Liver (tissue), 3 donors: Measurements from ENCODE around the gene AKT3.

Source experiments
- FOXA1 ChIP-seq: IDR thresholded peaks from 2 replicates; pipeline ENCODE4 v1.6.1; 2016; ENCODE audit warnings: antibody characterized with exemption
- GABPA ChIP-seq, 2 donors: IDR thresholded peaks in 1 of 2; conservative IDR thresholded peaks in 1 of 2; 2 replicates each; pipeline ENCODE4 v1.6.1; 2016; ENCODE audit warnings: antibody characterized with exemption in 2 of 2, mild to moderate bottlenecking in 1 of 2, moderate library complexity in 1 of 2
- NR2F2 ChIP-seq: IDR thresholded peaks from 2 replicates; pipeline ENCODE4 v1.6.1; 2016; ENCODE audit warnings: antibody characterized with exemption
- RXRA ChIP-seq, 2 donors: IDR thresholded peaks; 2 replicates each; pipeline ENCODE4 v1.6.1; 2017 to 2018; ENCODE audit warnings: antibody characterized with exemption in 2 of 2, mild to moderate bottlenecking in 1 of 2
- SP1 ChIP-seq: IDR thresholded peaks from 2 replicates; pipeline ENCODE4 v1.6.1; 2018; ENCODE audit warnings: antibody characterized with exemption, mild to moderate bottlenecking
- TAF1 ChIP-seq: conservative IDR thresholded peaks from 2 replicates; pipeline ENCODE4 v1.6.1; 2016; ENCODE audit warnings: antibody characterized with exemption, mild to moderate bottlenecking
- YY1 ChIP-seq: IDR thresholded peaks from 2 replicates; pipeline ENCODE4 v1.6.1; 2016; ENCODE audit warnings: antibody characterized with exemption, mild to moderate bottlenecking
- TF ChIP-seq, protein P1 (sequence below): fragments of 150-350 bp; IDR thresholded peaks from 2 replicates; pipeline ENCODE4 v1.5.1; 2017; ENCODE audit warnings: improper control_type of control experiment, low read depth, low read length; ENCODE audit not compliant: missing input control
- TF ChIP-seq, protein P2 (sequence below): IDR thresholded peaks from 2 replicates; pipeline ENCODE4 v1.6.1; 2016; ENCODE audit warnings: antibody characterized with exemption, mild to moderate bottlenecking
- TF ChIP-seq, protein P3 (sequence below): IDR thresholded peaks from 2 replicates; pipeline ENCODE4 v1.6.1; 2016; ENCODE audit warnings: antibody characterized with exemption
- TF ChIP-seq, protein P4 (sequence below): IDR thresholded peaks from 2 replicates; pipeline ENCODE4 v1.6.1; 2016; ENCODE audit warnings: antibody characterized with exemption
- TF ChIP-seq, protein P5 (sequence below): IDR thresholded peaks from 2 replicates; pipeline ENCODE4 v1.6.1; 2016; ENCODE audit warnings: antibody characterized with exemption
- donor health status: healthy.
- donor health status: healthy.

DNA sequence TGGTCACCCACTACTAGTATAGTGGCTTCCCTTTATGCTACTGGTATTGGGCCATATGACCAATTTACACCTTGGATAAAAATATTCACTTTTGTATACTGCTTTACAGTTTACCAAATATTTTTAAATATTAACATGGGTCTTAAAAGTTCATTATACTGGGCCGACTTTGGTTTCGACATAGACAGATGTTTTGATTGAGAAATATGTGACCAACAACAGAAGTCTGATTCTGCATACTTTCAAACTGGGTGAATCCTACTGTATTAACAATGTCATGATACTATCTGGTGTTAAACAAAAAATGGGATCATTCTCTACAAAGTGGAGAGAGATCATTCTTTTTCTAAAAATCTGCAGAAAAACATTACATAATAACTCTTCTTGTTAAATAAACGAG is 134.8 kb downstream of the AKT3 start:
- TF ChIP-seq, protein P1, sequence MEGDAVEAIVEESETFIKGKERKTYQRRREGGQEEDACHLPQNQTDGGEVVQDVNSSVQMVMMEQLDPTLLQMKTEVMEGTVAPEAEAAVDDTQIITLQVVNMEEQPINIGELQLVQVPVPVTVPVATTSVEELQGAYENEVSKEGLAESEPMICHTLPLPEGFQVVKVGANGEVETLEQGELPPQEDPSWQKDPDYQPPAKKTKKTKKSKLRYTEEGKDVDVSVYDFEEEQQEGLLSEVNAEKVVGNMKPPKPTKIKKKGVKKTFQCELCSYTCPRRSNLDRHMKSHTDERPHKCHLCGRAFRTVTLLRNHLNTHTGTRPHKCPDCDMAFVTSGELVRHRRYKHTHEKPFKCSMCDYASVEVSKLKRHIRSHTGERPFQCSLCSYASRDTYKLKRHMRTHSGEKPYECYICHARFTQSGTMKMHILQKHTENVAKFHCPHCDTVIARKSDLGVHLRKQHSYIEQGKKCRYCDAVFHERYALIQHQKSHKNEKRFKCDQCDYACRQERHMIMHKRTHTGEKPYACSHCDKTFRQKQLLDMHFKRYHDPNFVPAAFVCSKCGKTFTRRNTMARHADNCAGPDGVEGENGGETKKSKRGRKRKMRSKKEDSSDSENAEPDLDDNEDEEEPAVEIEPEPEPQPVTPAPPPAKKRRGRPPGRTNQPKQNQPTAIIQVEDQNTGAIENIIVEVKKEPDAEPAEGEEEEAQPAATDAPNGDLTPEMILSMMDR, result no peak
- TF ChIP-seq YY1 (peak; percentile 31), NR2F2 (no peak), TAF1 (no peak), RXRA (IDR thresholded peaks at IDR 0.05) (peak; percentile 62 to 73), SP1 (peak; percentile 23), FOXA1 (no peak), GABPA (IDR thresholded peaks at IDR 0.05 in 1 of 2, conservative IDR thresholded peaks at IDR 0.05 in 1 of 2) (no peak)
- TF ChIP-seq, protein P2, sequence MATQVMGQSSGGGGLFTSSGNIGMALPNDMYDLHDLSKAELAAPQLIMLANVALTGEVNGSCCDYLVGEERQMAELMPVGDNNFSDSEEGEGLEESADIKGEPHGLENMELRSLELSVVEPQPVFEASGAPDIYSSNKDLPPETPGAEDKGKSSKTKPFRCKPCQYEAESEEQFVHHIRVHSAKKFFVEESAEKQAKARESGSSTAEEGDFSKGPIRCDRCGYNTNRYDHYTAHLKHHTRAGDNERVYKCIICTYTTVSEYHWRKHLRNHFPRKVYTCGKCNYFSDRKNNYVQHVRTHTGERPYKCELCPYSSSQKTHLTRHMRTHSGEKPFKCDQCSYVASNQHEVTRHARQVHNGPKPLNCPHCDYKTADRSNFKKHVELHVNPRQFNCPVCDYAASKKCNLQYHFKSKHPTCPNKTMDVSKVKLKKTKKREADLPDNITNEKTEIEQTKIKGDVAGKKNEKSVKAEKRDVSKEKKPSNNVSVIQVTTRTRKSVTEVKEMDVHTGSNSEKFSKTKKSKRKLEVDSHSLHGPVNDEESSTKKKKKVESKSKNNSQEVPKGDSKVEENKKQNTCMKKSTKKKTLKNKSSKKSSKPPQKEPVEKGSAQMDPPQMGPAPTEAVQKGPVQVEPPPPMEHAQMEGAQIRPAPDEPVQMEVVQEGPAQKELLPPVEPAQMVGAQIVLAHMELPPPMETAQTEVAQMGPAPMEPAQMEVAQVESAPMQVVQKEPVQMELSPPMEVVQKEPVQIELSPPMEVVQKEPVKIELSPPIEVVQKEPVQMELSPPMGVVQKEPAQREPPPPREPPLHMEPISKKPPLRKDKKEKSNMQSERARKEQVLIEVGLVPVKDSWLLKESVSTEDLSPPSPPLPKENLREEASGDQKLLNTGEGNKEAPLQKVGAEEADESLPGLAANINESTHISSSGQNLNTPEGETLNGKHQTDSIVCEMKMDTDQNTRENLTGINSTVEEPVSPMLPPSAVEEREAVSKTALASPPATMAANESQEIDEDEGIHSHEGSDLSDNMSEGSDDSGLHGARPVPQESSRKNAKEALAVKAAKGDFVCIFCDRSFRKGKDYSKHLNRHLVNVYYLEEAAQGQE, result no peak
- TF ChIP-seq, protein P3, sequence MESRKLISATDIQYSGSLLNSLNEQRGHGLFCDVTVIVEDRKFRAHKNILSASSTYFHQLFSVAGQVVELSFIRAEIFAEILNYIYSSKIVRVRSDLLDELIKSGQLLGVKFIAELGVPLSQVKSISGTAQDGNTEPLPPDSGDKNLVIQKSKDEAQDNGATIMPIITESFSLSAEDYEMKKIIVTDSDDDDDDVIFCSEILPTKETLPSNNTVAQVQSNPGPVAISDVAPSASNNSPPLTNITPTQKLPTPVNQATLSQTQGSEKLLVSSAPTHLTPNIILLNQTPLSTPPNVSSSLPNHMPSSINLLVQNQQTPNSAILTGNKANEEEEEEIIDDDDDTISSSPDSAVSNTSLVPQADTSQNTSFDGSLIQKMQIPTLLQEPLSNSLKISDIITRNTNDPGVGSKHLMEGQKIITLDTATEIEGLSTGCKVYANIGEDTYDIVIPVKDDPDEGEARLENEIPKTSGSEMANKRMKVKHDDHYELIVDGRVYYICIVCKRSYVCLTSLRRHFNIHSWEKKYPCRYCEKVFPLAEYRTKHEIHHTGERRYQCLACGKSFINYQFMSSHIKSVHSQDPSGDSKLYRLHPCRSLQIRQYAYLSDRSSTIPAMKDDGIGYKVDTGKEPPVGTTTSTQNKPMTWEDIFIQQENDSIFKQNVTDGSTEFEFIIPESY, result no peak
- TF ChIP-seq, protein P4, sequence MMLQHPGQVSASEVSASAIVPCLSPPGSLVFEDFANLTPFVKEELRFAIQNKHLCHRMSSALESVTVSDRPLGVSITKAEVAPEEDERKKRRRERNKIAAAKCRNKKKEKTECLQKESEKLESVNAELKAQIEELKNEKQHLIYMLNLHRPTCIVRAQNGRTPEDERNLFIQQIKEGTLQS, result no peak
- TF ChIP-seq, protein P5, sequence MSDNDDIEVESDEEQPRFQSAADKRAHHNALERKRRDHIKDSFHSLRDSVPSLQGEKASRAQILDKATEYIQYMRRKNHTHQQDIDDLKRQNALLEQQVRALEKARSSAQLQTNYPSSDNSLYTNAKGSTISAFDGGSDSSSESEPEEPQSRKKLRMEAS, result no peak
